Measurements from ENCODE around the gene UBXN2A.

The UBXN2A gene

DNA sequence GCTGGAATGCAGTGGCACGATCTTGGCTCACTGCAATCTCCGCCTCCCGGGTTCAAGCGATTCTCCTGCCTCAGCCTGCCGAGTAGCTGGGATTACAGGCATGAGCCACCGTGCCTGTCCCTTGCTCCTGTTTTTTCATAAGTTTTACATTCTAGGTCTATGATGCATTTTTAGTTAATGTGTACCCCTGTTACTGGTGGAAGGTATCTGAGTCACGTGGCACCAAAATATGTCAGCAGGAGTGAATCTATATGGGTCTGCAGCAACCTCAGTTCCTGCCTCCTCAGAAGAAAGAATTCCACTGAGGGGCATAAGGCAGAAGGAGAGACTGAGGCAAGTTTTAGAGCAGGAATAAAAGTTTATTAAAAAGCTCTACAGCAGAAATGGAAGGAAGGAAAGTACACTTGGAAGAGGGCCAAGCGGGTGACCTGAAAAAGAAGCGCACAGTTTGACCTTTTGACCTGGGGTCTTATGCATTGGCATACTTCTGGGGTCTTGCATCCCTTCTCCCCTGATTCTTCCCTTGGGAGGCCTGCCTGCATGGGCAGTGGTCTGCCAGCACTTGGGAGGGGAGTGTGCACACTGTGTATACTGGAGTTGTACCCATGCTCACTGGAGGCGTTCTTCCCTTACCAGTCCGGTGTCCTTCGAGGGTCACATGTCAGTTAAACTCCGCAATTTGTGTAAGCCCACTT lies 68.6 kb downstream of the UBXN2A start:
- no peak for DNase-seq (ENCODE audit: insufficient read length, low spot score)
- TF ChIP-seq, protein P1, sequence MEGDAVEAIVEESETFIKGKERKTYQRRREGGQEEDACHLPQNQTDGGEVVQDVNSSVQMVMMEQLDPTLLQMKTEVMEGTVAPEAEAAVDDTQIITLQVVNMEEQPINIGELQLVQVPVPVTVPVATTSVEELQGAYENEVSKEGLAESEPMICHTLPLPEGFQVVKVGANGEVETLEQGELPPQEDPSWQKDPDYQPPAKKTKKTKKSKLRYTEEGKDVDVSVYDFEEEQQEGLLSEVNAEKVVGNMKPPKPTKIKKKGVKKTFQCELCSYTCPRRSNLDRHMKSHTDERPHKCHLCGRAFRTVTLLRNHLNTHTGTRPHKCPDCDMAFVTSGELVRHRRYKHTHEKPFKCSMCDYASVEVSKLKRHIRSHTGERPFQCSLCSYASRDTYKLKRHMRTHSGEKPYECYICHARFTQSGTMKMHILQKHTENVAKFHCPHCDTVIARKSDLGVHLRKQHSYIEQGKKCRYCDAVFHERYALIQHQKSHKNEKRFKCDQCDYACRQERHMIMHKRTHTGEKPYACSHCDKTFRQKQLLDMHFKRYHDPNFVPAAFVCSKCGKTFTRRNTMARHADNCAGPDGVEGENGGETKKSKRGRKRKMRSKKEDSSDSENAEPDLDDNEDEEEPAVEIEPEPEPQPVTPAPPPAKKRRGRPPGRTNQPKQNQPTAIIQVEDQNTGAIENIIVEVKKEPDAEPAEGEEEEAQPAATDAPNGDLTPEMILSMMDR (IDR thresholded peaks at IDR 0.05; ENCODE audit: insufficient read depth, missing control alignments): no peak
- FAIRE-seq: no peak

DNA sequence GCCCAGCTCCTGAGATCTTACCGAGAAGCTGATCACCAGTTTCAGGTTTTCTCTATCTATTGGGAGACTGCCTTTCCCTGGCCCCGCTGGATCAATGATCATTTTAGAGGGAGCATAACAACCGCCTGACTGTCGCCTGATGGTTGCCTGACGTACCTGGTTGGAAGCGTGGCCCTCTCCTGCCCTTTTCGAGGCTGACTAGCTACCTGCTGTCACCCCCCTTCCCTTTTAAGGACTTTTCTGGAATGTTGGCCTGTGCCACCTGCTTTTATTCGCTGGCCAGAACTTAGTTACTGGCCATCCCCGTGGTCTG lies 69.1 kb downstream of the UBXN2A start:
- DNase-seq (ENCODE audit: insufficient read length, low spot score): no peak
- FAIRE-seq: no peak

DNA sequence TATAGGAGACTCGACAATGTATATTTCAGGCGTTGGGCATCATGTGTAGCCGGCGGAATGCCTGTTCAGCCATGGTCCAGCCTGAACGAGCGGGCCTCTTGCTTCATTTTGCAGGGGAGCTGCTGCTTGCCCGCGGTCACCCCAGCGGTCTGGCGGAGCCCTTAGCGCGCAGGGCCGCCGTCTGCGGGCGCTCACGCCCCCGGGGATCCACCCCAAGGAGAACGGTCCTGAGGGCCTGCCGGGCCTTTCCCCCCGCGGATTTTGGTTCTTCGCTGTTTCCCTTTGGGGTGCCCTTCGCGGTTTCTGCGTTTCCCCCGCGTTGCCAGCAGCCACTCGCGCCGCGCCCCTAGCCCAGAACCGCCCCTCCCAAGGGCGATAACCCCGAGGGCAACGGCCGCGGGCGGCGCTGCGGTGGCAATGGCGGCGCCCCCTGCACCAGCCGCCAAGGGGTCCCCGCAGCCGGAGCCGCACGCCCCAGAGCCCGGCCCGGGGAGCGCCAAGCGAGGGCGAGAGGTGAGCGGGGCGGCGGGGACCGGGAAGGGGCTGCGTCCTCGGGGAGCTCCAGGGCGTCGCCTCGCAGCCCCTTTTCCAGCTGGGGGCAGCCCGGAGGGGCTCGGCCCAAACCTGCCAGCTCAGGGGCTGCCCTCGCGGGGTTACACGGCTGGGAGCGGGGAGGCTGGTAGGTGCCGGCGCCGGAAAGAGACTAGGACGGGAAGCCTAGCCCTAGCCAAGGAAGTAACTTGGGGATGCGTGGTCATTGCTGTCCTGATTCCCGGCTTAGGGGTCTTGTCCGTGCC lies 69.6 kb downstream of the UBXN2A start, which contains the start of gene MFSD2B:
Gene MFSD2B, plus strand, starts transcription at position 406 of the 797 bp plus-strand sequence. Its CDS starts 12 bp downstream, at position 418.
- DNase-seq (ENCODE audit: insufficient read length, low spot score) (no peak), FAIRE-seq (no peak)

More for the DNA sequence above, 69.1 kb downstream of the UBXN2A start:
- TF ChIP-seq, protein P1 (IDR thresholded peaks at IDR 0.05; ENCODE audit: insufficient read depth, missing control alignments): no peak

DNA sequence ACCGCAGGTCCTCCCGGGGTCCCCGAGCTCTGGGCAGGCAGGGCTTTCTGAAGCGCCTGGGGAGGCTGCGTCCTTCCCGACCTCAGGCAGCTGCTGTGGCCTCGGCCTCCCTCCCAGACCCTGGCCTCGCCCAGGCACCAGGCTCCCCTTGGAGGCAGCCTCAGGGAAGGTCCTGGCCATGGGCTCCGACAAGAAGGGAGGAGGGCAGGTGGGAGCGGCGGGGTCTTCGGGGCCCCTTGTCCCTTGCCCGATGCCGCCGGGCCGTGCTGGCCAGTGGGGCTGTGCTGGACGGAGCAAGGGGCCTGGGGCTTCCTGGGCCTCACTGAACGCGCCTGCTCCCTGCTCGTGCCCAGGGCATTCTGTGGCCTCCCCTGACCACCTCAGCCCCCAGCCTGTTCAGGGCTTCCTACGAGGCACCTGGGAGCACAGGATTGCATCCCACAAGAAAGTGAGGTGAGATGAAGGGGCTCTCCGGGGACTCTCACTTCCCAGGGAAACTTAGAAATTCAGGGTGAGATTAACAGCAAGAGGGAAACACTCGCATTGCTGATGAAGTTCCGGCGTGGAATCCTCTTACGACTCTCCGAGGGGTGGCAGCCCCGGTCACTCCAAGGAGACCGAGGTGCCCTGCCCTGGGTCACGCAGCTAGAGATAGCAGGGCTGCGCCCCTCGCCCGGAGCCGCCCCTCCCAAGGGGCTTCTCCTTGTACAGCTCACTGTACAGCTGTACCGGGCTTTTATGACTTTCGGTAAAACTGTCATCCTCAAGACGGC lies 70.4 kb downstream of the UBXN2A start:
- no peak for FAIRE-seq
- TF ChIP-seq, protein P1 (IDR thresholded peaks at IDR 0.05; ENCODE audit: insufficient read depth, missing control alignments): no peak

More for the DNA sequence above, 69.6 kb downstream of the UBXN2A start, which contains the start of gene MFSD2B:
- TF ChIP-seq, protein P1 (IDR thresholded peaks at IDR 0.05; ENCODE audit: insufficient read depth, missing control alignments): no peak

DNA sequence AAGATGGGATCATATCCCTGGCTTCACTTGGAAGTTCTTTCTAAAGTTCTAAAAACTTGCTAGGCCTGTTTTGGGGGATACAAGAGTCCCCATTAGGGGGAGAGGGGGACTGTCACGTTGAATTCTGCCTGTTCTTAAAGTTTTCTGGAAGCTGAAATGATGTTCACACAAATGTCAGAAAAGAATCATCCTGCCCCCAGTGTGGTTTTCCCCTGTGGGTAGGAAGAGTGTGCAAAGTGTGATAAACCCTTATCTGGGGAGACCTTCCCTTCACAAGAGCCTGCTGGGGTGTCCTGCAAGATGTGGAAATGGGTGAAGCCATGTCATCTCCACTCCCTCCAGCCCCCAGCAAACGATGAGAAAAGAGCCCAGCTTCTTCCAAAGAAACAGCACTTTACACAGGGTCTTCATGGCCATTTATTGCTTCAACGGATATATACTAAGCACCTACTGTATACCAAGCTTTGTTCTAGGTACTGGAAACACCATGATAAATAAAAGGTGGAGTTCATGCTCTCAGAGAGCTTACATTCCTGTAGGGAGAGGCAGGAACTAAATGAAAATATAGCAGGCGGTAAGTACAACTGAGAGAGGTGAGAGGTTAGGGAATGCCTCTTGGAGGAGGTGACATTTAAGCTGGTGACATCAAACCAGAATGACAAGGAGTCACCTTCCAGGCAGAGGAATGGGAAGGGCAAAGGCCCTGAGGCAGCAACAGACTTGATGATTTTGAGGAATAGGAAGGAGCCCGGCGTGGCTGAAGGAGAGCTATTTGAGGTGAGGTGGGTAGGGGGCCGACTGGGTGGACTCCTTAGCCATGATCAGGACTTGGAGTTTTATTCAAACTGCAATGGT lies 71.2 kb downstream of the UBXN2A start:
- no peak for FAIRE-seq

More for the DNA sequence above, 70.4 kb downstream of the UBXN2A start:
- no peak for DNase-seq (ENCODE audit: insufficient read length, low spot score)

More for the DNA sequence above, 71.2 kb downstream of the UBXN2A start:
- no peak for DNase-seq (ENCODE audit: insufficient read length, low spot score)
- TF ChIP-seq, protein P1 (IDR thresholded peaks at IDR 0.05; ENCODE audit: insufficient read depth, missing control alignments): no peak

Data from D721Med (cell line).